HEK293 (cell line): ENCODE data around the gene PTH1R.
"Not testable (repeated sequence)": the region's sequence is repeated elsewhere in the genome, so short reads cannot be mapped to it uniquely, and the experiment has no call there.

ENCODE experiments used
- CTCF ChIA-PET: fragments of 350-600 bp; formaldehyde crosslinking; extraction: SDS; loops from one replicate; lab custom pipeline; 2021; ENCODE audit warnings: antibody characterized with exemption; lab: Yijun Ruan, JAX
- POLR2A ChIA-PET: fragments of 300-600 bp; formaldehyde crosslinking; extraction: SDS; loops from one replicate; lab custom pipeline; 2020; ENCODE audit warnings: antibody characterized with exemption, inconsistent platforms; lab: Yijun Ruan, JAX
- H3K27ac ChIP-seq: fragments of 200-500 bp; sonication (Bioruptor generic); 2 replicates; pipeline ENCODE4 v1.5.1; 2014; ENCODE audit warnings: low read depth, low read length, control low read depth, inconsistent platforms; ENCODE audit errors: extremely low read depth
- H3K36me3 ChIP-seq, 2 experiments: fragments of 200-500 bp in 1 of 2; sonication (Bioruptor generic) in 1 of 2; 1 replicate in 1 of 2; 2 replicates in 1 of 2; pipeline ENCODE4 v1.5.1; 2014 to 2017; ENCODE audit warnings: inconsistent platforms in 2 of 2, low read length in 2 of 2; ENCODE audit not compliant: control insufficient read depth in 2 of 2, insufficient read depth in 1 of 2
- H3K4me1 ChIP-seq: fragments of 200-500 bp; sonication (Bioruptor generic); 2 replicates; pipeline ENCODE4 v1.5.1; 2014; ENCODE audit warnings: mild to moderate bottlenecking, low read length, inconsistent platforms; ENCODE audit not compliant: control insufficient read depth, insufficient read depth
- H3K4me3 ChIP-seq: 2 replicates; pipeline ENCODE4 v1.5.1; 2011; ENCODE audit warnings: low read depth, mild to moderate bottlenecking, control low read depth, low read length, moderate library complexity
- H3K9me3 ChIP-seq: fragments of 200-500 bp; sonication (Bioruptor generic); 2 replicates; pipeline ENCODE4 v1.5.1; 2014; ENCODE audit warnings: low read depth, low read length, inconsistent platforms; ENCODE audit not compliant: control insufficient read depth, insufficient read depth
- ZFP41 ChIP-seq: fragments of 450-650 bp; formaldehyde crosslinking; IDR thresholded peaks from 2 replicates; pipeline ENCODE4 v1.5.1; 2016; ENCODE audit warnings: missing biosample characterization, missing genetic modification characterization, borderline replicate concordance
- ZNF341 ChIP-seq: fragments of 450-650 bp; formaldehyde crosslinking; IDR thresholded peaks from 2 replicates; pipeline ENCODE4; 2016; ENCODE audit warnings: low read depth, missing biosample characterization, missing genetic modification characterization
- ZNF394 ChIP-seq: fragments of 450-650 bp; formaldehyde crosslinking; IDR thresholded peaks from 2 replicates; pipeline ENCODE4 v1.5.1; 2016; ENCODE audit warnings: missing biosample characterization, missing genetic modification characterization, mild to moderate bottlenecking, moderate library complexity, borderline replicate concordance
- ZNF530 ChIP-seq: fragments of 450-650 bp; formaldehyde crosslinking; IDR thresholded peaks from 2 replicates; pipeline ENCODE4 v1.5.1; 2016; ENCODE audit warnings: low read depth, missing biosample characterization, missing genetic modification characterization
- ZNF677 ChIP-seq: fragments of 450-650 bp; IDR thresholded peaks from 2 replicates; pipeline ENCODE4 v1.5.0; 2018; ENCODE audit warnings: missing biosample characterization, mild to moderate bottlenecking, missing genetic modification characterization, moderate library complexity
- ZNF701 ChIP-seq: fragments of 450-650 bp; formaldehyde crosslinking; IDR thresholded peaks from 2 replicates; pipeline ENCODE4 v1.5.1; 2016; ENCODE audit warnings: missing biosample characterization, missing genetic modification characterization
- ZNF776 ChIP-seq: fragments of 450-650 bp; formaldehyde crosslinking; IDR thresholded peaks from 2 replicates; pipeline ENCODE4 v1.5.0; 2017; ENCODE audit warnings: missing biosample characterization, missing genetic modification characterization, borderline replicate concordance
- ZNF777 ChIP-seq: fragments of 450-650 bp; formaldehyde crosslinking; IDR thresholded peaks from 2 replicates; pipeline ENCODE4 v1.5.1; 2017; ENCODE audit warnings: missing biosample characterization, missing genetic modification characterization, borderline replicate concordance
- ZNF792 ChIP-seq: fragments of 450-650 bp; formaldehyde crosslinking; IDR thresholded peaks from 2 replicates; pipeline ENCODE4 v1.5.1; 2016; ENCODE audit warnings: missing biosample characterization, missing genetic modification characterization
- ZNF830 ChIP-seq: fragments of 450-650 bp; IDR thresholded peaks from 2 replicates; pipeline ENCODE4 v1.5.0; 2018; ENCODE audit warnings: missing biosample characterization, missing genetic modification characterization, low read depth, mild to moderate bottlenecking, moderate library complexity
- TF ChIP-seq, protein P1 (sequence below): fragments of 450-650 bp; formaldehyde crosslinking; conservative IDR thresholded peaks from 2 replicates; pipeline ENCODE4 v1.5.1; 2016; ENCODE audit warnings: low read depth, missing biosample characterization, missing genetic modification characterization
- TF ChIP-seq, protein P2 (sequence below): fragments of 450-650 bp; IDR thresholded peaks from 2 replicates; pipeline ENCODE4 v1.5.1; 2018; ENCODE audit warnings: missing biosample characterization, mild to moderate bottlenecking, missing genetic modification characterization
- TF ChIP-seq, protein P3 (sequence below): fragments of 450-650 bp; formaldehyde crosslinking; IDR thresholded peaks from 2 replicates; pipeline ENCODE4 v1.5.1; 2016; ENCODE audit warnings: missing biosample characterization, missing genetic modification characterization

The PTH1R gene

DNA sequence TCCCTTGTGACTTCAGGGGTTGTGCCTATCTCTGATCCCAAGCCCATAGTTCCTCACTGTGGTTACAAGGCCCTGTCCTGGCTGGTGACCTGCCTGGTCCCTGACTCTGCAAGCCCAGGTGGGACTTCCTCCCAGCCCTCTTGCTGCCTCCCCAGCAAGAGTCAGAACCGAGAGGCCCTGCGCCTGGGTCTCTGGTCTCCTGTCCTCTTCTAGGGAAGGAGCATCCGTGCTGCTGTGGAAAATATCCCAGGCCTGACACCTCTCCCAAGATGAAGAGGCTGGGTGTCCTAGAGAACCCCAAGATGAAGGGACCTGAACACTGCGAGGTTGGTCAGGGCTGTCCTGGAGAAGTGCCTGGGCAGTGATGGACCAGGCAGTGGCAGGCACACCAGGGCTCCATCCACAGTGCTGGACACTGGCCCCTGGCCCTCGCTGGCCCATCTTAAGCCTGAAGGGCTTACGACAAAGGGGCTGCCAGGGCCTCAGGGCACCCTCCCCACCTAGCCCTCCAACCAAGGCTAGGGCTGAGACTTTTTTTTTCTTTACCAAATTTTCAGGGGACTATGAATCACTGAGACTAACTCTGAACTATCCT lies 32.7 kb downstream of the PTH1R start (continued):
- TF ChIP-seq ZNF701: no peak
- TF ChIP-seq, protein P1, sequence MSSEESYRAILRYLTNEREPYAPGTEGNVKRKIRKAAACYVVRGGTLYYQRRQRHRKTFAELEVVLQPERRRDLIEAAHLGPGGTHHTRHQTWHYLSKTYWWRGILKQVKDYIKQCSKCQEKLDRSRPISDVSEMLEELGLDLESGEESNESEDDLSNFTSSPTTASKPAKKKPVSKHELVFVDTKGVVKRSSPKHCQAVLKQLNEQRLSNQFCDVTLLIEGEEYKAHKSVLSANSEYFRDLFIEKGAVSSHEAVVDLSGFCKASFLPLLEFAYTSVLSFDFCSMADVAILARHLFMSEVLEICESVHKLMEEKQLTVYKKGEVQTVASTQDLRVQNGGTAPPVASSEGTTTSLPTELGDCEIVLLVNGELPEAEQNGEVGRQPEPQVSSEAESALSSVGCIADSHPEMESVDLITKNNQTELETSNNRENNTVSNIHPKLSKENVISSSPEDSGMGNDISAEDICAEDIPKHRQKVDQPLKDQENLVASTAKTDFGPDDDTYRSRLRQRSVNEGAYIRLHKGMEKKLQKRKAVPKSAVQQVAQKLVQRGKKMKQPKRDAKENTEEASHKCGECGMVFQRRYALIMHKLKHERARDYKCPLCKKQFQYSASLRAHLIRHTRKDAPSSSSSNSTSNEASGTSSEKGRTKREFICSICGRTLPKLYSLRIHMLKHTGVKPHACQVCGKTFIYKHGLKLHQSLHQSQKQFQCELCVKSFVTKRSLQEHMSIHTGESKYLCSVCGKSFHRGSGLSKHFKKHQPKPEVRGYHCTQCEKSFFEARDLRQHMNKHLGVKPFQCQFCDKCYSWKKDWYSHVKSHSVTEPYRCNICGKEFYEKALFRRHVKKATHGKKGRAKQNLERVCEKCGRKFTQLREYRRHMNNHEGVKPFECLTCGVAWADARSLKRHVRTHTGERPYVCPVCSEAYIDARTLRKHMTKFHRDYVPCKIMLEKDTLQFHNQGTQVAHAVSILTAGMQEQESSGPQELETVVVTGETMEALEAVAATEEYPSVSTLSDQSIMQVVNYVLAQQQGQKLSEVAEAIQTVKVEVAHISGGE (tag by site-specific recombination): no peak
- no peak for TF ChIP-seq ZNF777 (tag by site-specific recombination)

DNA sequence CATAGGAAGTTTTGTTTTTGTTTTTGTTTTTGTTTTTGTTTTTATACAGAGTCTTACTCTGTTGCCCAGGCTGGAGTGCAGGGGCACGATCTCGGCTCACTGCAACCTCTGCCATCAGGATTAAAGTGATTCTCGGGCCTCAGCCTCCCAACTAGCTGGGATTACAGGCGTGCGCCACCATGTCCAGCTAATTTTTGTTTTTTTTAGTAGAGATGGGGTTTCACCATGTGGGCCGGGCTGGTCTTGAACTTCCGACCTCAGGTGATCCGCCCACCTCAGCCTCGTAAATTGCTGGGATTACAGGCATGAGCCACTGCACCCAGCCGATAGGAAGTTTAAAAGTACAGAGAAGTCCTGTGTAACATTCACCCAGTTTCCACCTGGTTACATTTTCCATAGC lies 33.4 kb downstream of the PTH1R start:
- H3K36me3 ChIP-seq, H3K9me3 ChIP-seq, H3K4me1 ChIP-seq, H3K27ac ChIP-seq, H3K4me3 ChIP-seq, POLR2A ChIA-PET: not testable (repeated sequence)
- CTCF ChIA-PET: interaction anchor here (0.6 kb wide), 1 partner anchor 11 kb away, joined by 3 read pairs; no protein-coding TSS in a partner anchor

DNA sequence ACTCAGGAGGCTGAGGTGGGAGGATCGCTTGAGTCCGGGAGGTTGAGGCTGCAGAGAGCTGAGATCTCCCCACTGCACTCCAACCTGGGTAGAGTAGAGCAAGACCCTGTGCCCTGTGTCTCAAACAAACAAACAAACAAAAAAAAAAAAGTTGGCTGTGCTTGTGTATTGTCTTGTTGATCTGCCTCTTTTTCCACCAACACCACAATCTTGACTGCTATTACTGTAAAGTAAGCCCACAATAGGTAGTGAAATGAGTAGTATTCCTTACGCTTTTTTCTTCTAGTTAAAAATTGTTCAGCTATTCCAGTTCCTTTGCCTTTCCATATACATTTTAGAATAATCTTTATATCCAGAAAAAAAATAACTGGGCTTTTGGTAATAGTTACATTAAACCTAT lies 35.5 kb downstream of the PTH1R start:
- no peak for TF ChIP-seq ZNF830 (tag by site-specific recombination)
- TF ChIP-seq ZNF341 (tag by site-specific recombination): no peak
- no peak for TF ChIP-seq ZNF530
- no peak for TF ChIP-seq ZNF776 (tag by site-specific recombination)
- TF ChIP-seq ZNF394 (tag by site-specific recombination): no peak
- no peak for TF ChIP-seq ZNF677 (tag by site-specific recombination)
- no peak for TF ChIP-seq ZNF792
- TF ChIP-seq, protein P2, sequence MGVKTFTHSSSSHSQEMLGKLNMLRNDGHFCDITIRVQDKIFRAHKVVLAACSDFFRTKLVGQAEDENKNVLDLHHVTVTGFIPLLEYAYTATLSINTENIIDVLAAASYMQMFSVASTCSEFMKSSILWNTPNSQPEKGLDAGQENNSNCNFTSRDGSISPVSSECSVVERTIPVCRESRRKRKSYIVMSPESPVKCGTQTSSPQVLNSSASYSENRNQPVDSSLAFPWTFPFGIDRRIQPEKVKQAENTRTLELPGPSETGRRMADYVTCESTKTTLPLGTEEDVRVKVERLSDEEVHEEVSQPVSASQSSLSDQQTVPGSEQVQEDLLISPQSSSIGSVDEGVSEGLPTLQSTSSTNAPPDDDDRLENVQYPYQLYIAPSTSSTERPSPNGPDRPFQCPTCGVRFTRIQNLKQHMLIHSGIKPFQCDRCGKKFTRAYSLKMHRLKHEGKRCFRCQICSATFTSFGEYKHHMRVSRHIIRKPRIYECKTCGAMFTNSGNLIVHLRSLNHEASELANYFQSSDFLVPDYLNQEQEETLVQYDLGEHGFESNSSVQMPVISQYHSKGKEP: no peak
- TF ChIP-seq, protein P3, sequence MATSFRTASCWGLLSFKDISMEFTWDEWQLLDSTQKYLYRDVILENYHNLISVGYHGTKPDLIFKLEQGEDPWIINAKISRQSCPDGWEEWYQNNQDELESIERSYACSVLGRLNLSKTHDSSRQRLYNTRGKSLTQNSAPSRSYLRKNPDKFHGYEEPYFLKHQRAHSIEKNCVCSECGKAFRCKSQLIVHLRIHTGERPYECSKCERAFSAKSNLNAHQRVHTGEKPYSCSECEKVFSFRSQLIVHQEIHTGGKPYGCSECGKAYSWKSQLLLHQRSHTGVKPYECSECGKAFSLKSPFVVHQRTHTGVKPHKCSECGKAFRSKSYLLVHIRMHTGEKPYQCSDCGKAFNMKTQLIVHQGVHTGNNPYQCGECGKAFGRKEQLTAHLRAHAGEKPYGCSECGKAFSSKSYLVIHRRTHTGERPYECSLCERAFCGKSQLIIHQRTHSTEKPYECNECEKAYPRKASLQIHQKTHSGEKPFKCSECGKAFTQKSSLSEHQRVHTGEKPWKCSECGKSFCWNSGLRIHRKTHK (tag by site-specific recombination): no peak
- TF ChIP-seq ZFP41: no peak
- ChIA-PET CTCF (interaction anchor here (0.6 to 2.2 kb wide), 13 partner anchors 11 to 425 kb away, joined by 3 to 10 read pairs (median 4); no protein-coding TSS in a partner anchor), POLR2A (interaction anchor here (0.9 to 1.8 kb wide), 3 partner anchors 9 to 66 kb away, joined by 3 to 7 read pairs (median 4); partner anchors contain the start of gene NBEAL2)
- Histone ChIP-seq H3K4me1 (peaks cover 5% of the 10 kb centered on the region; the same call in 1 of the 2 replicates), H3K9me3 (no peaks in the 10 kb centered on the region), H3K27ac (no peak overlapping the region), H3K4me3 (no peak overlapping the region), H3K36me3 (peaks cover 0 to 14% of the 10 kb centered on the region in 2 experiments; a peak in 1 of 3 replicates)
